Measurements from ENCODE around the gene ZSCAN9. TPM values are rescaled to one million over a fixed set of nuclear protein-coding genes. Genes with fewer than 3 reads are reported as not detected.

The ZSCAN9 gene
- total and polyA plus RNA-seq, 2 of the 13 experiments (the other 11 are each of a cell fraction or from before 2014, with no cell fraction given): 14.6 to 17.8 TPM

GRCh38 chr6:28252009-28252975 is 27.2 kb downstream of the ZSCAN9 start, which contains the start of gene ZKSCAN4 (continued):
- TF ChIP-seq PRDM4 (CRISPR knock-in tag; IDR thresholded peaks at IDR 0.05; ENCODE audit: borderline replicate concordance): 0 out of 2 replicates have a peak, but pooled peaks have one; percentile 25
- TF ChIP-seq ZNF737 (CRISPR knock-in tag; IDR thresholded peaks at IDR 0.05; ENCODE audit: borderline replicate concordance): no peak
- no peak for TF ChIP-seq SMAD9 (CRISPR knock-in tag; IDR thresholded peaks at IDR 0.05)
- no peak for TF ChIP-seq ELK4 (CRISPR knock-in tag; IDR thresholded peaks at IDR 0.05; ENCODE audit: borderline replicate concordance)
- TF ChIP-seq ZHX1 (CRISPR knock-in tag; IDR thresholded peaks at IDR 0.05; ENCODE audit: low read depth): peak; percentile 69; the same call in 1 of the 2 replicates
- TF ChIP-seq ZNF891 (CRISPR knock-in tag; IDR thresholded peaks at IDR 0.05): no peak
- 0 out of 2 replicates have a peak, but pooled peaks have one; percentile 33 for TF ChIP-seq ZNF709 (CRISPR knock-in tag; IDR thresholded peaks at IDR 0.05)
- peak; percentile 71 for TF ChIP-seq POGZ (CRISPR knock-in tag; IDR thresholded peaks at IDR 0.05)
- TF ChIP-seq ZBTB3 (CRISPR knock-in tag; IDR thresholded peaks at IDR 0.05; ENCODE audit: borderline replicate concordance, low read depth): no peak
- TF ChIP-seq NFAT5 (CRISPR knock-in tag; IDR thresholded peaks at IDR 0.05): no peak
- peak; percentile 69; the same call in 1 of the 2 replicates for TF ChIP-seq ERF (CRISPR knock-in tag; IDR thresholded peaks at IDR 0.05)
- TF ChIP-seq ATF7 (IDR thresholded peaks at IDR 0.05): no peak
- TF ChIP-seq ATF7 (CRISPR knock-in tag; IDR thresholded peaks at IDR 0.05): no peak
- TF ChIP-seq KDM5B (CRISPR knock-in tag; IDR thresholded peaks at IDR 0.05; ENCODE audit: borderline replicate concordance): 0 out of 2 replicates have a peak, but pooled peaks have one; percentile 0
- no peak for TF ChIP-seq SUZ12 (IDR thresholded peaks at IDR 0.05; ENCODE audit: low read depth, low read length)
- TF ChIP-seq PAF1 (CRISPR knock-in tag; IDR thresholded peaks at IDR 0.05): no peak
- no peak for TF ChIP-seq CHD2 (IDR thresholded peaks at IDR 0.05; ENCODE audit: low read depth, low read length)
